Spleen (tissue), 7 donors: ENCODE measurements around the gene HLA-B.
"Not testable (repeated sequence)": the region's sequence is repeated elsewhere in the genome, so short reads cannot be mapped to it uniquely, and the experiment has no call there.

ENCODE experiments used
- CTCF ChIP-seq, 11 experiments: fragments of 200-600 bp in 7 of 11; fragments of 450-650 bp in 4 of 11; sonication (generic) in 4 of 11; IDR thresholded peaks in 8 of 11; conservative IDR thresholded peaks in 3 of 11; 1 replicate in 7 of 11; 2 replicates in 4 of 11; pipeline versions ENCODE4 v1.4.0 to v1.8.0; 2016 to 2021; ENCODE audit warnings: antibody characterized with exemption in 11 of 11, inconsistent platforms in 4 of 11, mild to moderate bottlenecking in 1 of 11
- POLR2A ChIP-seq, 3 donors: fragments of 450-650 bp; IDR thresholded peaks; one replicate each; pipeline ENCODE4 v1.5.1; 2017; ENCODE audit warnings: antibody characterized with exemption in 3 of 3, mild to moderate bottlenecking in 1 of 3
- donor health status: DM: no; HTN: no; CAD: no; lungs with moderate emphysema.
- donor health status: DM: no; HTN: no; CAD: no.
- donor health status: DM: no; HTN: no; CAD: no.

- not testable (repeated sequence) for TF ChIP-seq CTCF (IDR thresholded peaks at IDR 0.05 in 8 of 11, conservative IDR thresholded peaks at IDR 0.05 in 3 of 11); POLR2A (IDR thresholded peaks at IDR 0.05)
Observed at GRCh38 chr6:31404061-31404364, 47.0 kb upstream of the HLA-B start.
